Measurements from ENCODE around the gene SPECC1.
"Not testable (repeated sequence)": the region's sequence is repeated elsewhere in the genome, so short reads cannot be mapped to it uniquely, and the experiment has no call there.

Gene SPECC1

DNA sequence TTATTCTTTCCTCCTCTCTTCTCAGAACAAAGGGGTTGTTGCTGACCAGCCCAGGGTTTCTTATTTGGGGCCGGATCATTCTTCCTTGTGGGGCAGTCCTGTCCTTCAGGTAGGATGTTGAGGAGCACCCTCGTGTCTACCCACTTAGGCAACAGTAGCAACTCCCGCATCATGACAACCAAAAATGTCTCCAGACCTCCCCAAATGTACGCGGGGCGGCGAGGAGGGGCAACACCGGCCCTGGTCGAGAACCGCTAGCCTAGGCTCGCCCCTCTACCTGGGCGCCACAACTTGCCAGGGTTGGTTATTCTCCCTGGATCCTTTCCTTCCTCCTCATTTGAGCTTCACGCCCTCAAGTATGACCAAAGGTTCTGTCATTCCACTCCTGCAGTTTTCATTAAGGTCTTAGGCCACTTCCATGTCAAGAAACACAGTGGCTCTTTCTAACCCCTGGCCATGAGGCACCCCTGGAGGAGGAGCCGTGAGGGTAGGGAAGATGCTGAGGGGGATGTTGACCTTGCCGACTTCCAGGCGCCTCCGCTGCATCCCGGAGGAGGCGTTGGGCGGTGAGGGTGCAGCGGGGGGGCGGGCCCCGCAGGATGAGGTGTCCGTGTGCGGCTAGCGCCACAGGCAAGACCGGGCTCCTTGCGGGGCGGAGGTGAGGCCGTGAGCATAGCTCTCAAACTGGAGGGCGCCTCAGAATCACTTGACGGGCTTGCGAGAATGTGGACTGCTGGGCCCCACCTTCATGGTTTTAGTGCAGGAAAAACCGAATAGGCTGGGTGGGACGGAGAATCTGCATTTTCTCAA lies 712 bp upstream of the SPECC1 start:
- Histone ChIP-seq H3K4me2 (peak overlapping the region; percentile 97 to 100 (median 99)), H3K4me3 (peak overlapping the region; percentile 72 to 92 (median 80)), H3K27me3 (peaks cover 11 to 44% (median 30%) of the 10 kb centered on the region in 11 experiments; a peak in 21 of 22 replicates), H3K9me3 (replicated peaks in 1 of 11) (peaks cover 0 to 4% (median 2%) of the 10 kb centered on the region in 11 experiments; a peak in 8 of 22 replicates), H3K36me3 (no peaks in the 10 kb centered on the region), H3K9ac (peak overlapping the region; percentile 56 to 82 (median 76)), H3K27ac (peak overlapping the region in 3 of 11 experiments; percentile 19 to 33 (median 27); a peak in 4 of 22 replicates), H3K4me1 (peaks cover 0 to 17% (median 10%) of the 10 kb centered on the region in 10 experiments; a peak in 16 of 20 replicates), H4K20me1 (no peaks in the 10 kb centered on the region)
- no peak for TF ChIP-seq Cebpa-rat (IDR thresholded peaks at IDR 0.05)

DNA sequence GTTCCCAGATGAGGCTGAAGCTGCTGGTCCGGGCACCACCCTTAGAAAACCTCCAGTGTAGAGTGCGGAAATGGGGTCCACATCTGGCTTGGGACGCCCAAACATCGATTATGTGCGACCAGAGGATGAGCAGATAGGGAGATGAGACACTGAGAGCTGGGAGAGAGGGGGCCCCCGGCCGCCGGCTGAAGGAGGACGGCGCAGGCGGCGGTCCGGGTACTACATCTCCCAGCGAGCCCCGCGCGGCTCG lies 182 bp upstream of the SPECC1 start:
- Histone ChIP-seq H3K4me1 (peaks cover 0 to 17% (median 10%) of the 10 kb centered on the region in 10 experiments; a peak in 16 of 20 replicates), H3K4me2 (peak overlapping the region; percentile 97 to 100 (median 99)), H3K9me3 (replicated peaks in 1 of 11) (peaks cover 0 to 10% (median 4%) of the 10 kb centered on the region in 11 experiments; a peak in 9 of 22 replicates), H3K27ac (peak overlapping the region in 3 of 11 experiments; percentile 19 to 33 (median 27); a peak in 5 of 22 replicates), H3K27me3 (peaks cover 11 to 44% (median 30%) of the 10 kb centered on the region in 11 experiments; a peak in 21 of 22 replicates), H3K36me3 (no peaks in the 10 kb centered on the region), H4K20me1 (no peaks in the 10 kb centered on the region), H3K9ac (peak overlapping the region; percentile 56 to 82 (median 76)), H3K4me3 (peak overlapping the region; percentile 72 to 92 (median 80))
- TF ChIP-seq Cebpa-rat (IDR thresholded peaks at IDR 0.05): no peak

DNA sequence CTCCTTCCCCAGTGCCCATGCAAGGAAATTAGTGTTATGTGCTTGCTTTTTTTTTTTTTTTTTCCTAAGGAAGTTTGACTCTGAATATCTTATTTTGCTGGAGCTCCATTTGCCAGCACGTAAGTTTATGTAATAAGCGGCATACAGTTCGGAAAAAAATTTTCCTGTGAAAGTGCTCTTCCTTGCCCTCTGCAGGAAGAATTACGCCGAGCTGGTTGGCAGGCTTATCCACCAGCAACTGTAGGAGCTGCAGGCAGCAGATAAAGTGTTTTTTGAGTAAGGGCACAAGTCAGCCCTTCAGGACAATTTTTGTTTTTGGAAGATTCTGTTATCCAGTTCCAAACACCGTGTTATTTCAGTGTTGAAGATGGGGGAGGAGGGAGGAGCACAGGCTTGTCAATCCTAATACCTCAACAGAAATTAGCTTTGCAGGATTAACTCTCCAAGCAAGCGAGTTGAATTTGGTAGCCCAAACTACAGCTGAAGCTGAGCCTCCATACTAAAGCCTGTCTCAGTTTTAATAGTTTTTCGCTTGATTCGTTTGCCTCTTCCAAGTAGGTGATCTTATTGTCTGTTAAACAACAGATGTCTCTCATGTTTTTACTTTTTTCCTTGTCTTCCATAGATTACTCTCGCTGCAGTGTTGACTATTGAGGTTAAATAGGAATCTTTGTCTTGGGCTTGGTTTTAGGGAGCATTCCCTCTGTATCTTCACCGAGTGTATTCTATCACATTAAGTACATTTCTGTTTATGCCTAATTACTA lies 1.1 kb downstream of the SPECC1 start:
- Histone ChIP-seq H3K4me1 (peaks cover 0 to 17% (median 10%) of the 10 kb centered on the region in 10 experiments; a peak in 16 of 20 replicates), H3K27me3 (peaks cover 11 to 44% (median 30%) of the 10 kb centered on the region in 11 experiments; a peak in 21 of 22 replicates), H3K4me2 (peak overlapping the region; percentile 97 to 100 (median 99)), H3K9ac (peak overlapping the region; percentile 56 to 82 (median 76); a peak in 21 of 22 replicates), H3K27ac (peak overlapping the region in 5 of 11 experiments; percentile 46 to 62 (median 52); a peak in 7 of 22 replicates), H3K9me3 (replicated peaks in 1 of 11) (peaks cover 0 to 10% (median 4%) of the 10 kb centered on the region in 11 experiments; a peak in 9 of 22 replicates), H3K36me3 (no peaks in the 10 kb centered on the region), H4K20me1 (no peaks in the 10 kb centered on the region), H3K4me3 (peak overlapping the region; percentile 72 to 92 (median 80))
- no peak for TF ChIP-seq Cebpa-rat (IDR thresholded peaks at IDR 0.05)

DNA sequence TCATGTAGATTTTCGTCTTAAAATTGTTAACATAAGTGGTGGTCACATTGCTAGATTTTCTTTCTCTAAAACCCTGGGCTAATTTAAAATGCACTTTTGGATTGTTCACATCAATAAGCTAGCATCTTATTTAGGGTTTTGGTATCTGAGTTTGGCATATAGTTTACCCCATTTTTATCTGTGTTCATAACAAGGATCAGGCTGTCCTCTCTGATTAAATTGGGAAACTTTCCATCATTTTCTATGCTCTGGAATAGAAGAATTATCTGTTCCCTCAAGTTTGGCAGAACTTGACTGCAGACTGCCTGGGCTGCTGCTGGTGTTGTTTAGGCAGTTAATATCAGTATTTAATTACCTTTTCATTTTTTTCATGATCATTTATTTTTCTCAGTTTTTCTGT lies 1.8 kb downstream of the SPECC1 start:
- no peak for TF ChIP-seq Cebpa-rat (IDR thresholded peaks at IDR 0.05)
- Histone ChIP-seq H4K20me1 (no peaks in the 10 kb centered on the region), H3K4me1 (peaks cover 0 to 17% (median 10%) of the 10 kb centered on the region in 10 experiments; a peak in 16 of 20 replicates), H3K9ac (no peak overlapping the region), H3K4me2 (peak overlapping the region in 2 of 11 experiments; percentile 97 to 99; a peak in 2 of 22 replicates), H3K9me3 (replicated peaks in 1 of 11) (peaks cover 0 to 10% (median 5%) of the 10 kb centered on the region in 11 experiments; a peak in 12 of 22 replicates), H3K4me3 (no peak overlapping the region), H3K27me3 (peaks cover 11 to 44% (median 30%) of the 10 kb centered on the region in 11 experiments; a peak in 21 of 22 replicates), H3K27ac (no peak overlapping the region), H3K36me3 (no peaks in the 10 kb centered on the region)

DNA sequence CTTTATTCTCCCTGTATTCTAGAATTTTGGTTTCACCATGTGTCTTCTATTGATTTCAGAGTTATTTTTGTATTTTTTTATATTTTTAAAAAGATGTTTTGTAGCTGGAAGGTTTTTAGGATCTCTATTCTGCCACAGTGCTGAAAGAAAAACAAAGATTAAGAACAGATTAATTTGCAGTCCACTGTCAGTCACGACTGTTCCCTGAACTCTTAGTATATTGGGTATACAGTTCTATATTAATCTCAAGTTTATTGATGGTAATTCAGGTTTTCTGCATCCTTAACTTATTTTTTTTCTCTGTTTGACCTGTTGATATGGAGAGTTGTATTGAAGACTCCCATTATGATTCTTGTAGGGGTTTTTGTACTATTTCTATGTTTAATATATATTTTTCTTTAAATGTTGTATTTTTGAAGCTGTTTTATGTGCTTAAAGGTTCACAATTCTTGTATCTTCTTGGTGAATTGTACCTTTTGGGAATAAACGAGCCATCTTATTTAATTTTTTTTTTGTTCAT lies 2.9 kb downstream of the SPECC1 start:
- H3K27ac ChIP-seq: no peak overlapping the region
- H3K27me3 ChIP-seq: peaks cover 11 to 44% (median 30%) of the 10 kb centered on the region in 11 experiments; a peak in 21 of 22 replicates
- H3K9ac ChIP-seq: no peak overlapping the region
- no peaks in the 10 kb centered on the region for H3K36me3 ChIP-seq
- H3K4me2 ChIP-seq: no peak overlapping the region
- TF ChIP-seq Cebpa-rat (IDR thresholded peaks at IDR 0.05): no peak
- peaks cover 9 to 22% (median 16%) of the 10 kb centered on the region in 11 experiments for H3K9me3 ChIP-seq (replicated peaks in 1 of 11)
- no peaks in the 10 kb centered on the region for H4K20me1 ChIP-seq
- H3K4me3 ChIP-seq: no peak overlapping the region
- H3K4me1 ChIP-seq: peaks cover 0 to 17% (median 10%) of the 10 kb centered on the region in 10 experiments; a peak in 16 of 20 replicates

DNA sequence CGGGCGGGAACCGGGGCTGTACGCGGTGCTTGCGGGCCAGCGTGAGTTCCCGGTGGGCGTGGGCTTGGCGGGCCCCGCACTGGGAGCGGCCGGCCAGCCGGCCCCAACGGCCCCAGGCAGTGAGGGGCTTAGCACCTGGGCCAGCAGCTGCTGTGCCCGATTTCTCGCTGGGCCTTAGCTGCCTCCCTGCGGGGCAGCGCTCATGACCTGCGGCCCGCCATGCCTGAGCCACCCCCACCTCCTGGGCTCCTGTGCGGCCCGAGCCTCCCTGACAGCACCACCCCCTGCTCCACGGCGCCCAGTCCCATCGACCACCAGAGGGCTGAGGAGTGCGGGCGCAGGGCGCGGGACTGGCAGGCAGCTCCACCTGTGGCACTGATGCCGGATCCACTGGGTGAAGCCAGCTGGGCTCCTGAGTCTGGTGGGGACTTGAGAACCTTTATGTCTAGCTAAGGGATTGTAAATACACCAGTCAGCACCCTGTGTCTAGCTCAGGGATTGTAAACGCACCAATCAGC lies 7.4 kb downstream of the SPECC1 start:
- not testable (repeated sequence) for H3K4me1 ChIP-seq, H3K4me3 ChIP-seq

DNA sequence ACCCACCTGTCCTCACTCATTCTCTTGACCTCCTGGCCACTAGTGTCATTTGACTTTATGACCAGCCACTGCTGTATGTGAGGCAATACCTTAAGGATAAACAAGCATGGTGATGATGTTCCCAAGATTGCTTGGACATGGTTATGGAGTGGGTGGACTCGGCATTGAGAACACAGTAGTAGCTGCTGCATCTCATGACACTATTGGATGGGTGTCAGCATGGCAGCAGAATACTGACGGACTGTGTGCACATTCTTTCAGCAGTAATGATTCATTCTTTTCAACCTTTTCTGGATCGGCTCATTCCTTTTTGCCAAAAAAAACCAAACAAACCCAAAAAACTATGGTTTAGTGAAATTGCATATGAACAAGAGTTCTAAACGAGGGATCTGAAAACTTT lies 13.5 kb downstream of the SPECC1 start:
- Histone ChIP-seq H3K4me3 (no peak overlapping the region), H3K27ac (no peak overlapping the region), H3K9ac (no peak overlapping the region), H3K36me3 (no peaks in the 10 kb centered on the region), H3K4me2 (no peak overlapping the region), H3K27me3 (no peaks in the 10 kb centered on the region), H3K4me1 (peaks cover 0 to 28% (median 9%) of the 10 kb centered on the region in 10 experiments; a peak in 11 of 20 replicates), H4K20me1 (no peaks in the 10 kb centered on the region), H3K9me3 (replicated peaks in 1 of 11) (peaks cover 0 to 3% (median 0%) of the 10 kb centered on the region in 11 experiments; a peak in 1 of 22 replicates)
- no peak for TF ChIP-seq Cebpa-rat (IDR thresholded peaks at IDR 0.05)

More for the DNA sequence above, 7.4 kb downstream of the SPECC1 start:
- not testable (repeated sequence) for H3K27ac ChIP-seq, H3K27me3 ChIP-seq, H3K36me3 ChIP-seq, H3K9ac ChIP-seq, H3K4me2 ChIP-seq, H4K20me1 ChIP-seq
- peaks cover 12 to 26% (median 19%) of the 10 kb centered on the region in 11 experiments for H3K9me3 ChIP-seq (replicated peaks in 1 of 11)

DNA sequence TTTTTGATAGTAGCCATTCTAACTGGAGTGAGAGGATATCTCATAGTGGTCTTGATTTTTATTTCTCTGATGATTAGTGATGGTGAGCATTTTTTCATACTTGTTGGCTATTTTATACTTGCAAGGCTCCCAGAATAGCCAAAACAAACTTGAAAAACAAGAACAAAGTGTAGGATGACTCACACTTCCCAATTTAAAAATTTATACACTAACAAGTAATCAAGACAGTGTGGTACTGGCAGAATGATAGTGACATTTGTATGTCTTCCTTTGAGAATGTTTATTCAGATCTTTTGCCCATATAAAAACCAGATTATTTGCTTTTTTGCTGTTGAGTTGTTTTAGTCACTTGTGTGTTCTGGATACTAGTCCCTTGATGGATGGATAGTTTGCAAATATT lies 17.8 kb downstream of the SPECC1 start:
- H4K20me1 ChIP-seq: no peaks in the 10 kb centered on the region
- H3K9ac ChIP-seq: no peak overlapping the region
- no peaks in the 10 kb centered on the region for H3K36me3 ChIP-seq
- TF ChIP-seq Cebpa-rat (IDR thresholded peaks at IDR 0.05): no peak
- no peaks in the 10 kb centered on the region for H3K9me3 ChIP-seq (replicated peaks in 1 of 11)
- peak overlapping the region in 6 of 11 experiments; percentile 6 to 80 (median 52); a peak in 10 of 22 replicates for H3K4me2 ChIP-seq
- H3K27ac ChIP-seq: peak overlapping the region in 4 of 11 experiments; percentile 42 to 55 (median 48); a peak in 7 of 22 replicates
- H3K4me1 ChIP-seq: peaks cover 0 to 58% (median 19%) of the 10 kb centered on the region in 10 experiments; a peak in 13 of 20 replicates
- H3K27me3 ChIP-seq: no peaks in the 10 kb centered on the region
- no peak overlapping the region for H3K4me3 ChIP-seq
